ENCODE data around the gene SMURF1. TPM values are rescaled to one million over a fixed set of nuclear protein-coding genes. Genes with fewer than 3 reads are reported as not detected.

Gene SMURF1
- total RNA-seq, 1 donor from 2014 or later, result 34.4 TPM

GRCh38 chr7:99041526-99041925, 102.4 kb downstream of the SMURF1 start:
- DNase-seq (ENCODE audit: low spot score in 2 of 2, unreplicated experiment in 2 of 2), result no peak
- Mint-ChIP-seq H3K36me3 (peaks cover 59% of the 10 kb centered on the region), H3K27ac (peak overlapping the region; percentile 45)

DNA sequence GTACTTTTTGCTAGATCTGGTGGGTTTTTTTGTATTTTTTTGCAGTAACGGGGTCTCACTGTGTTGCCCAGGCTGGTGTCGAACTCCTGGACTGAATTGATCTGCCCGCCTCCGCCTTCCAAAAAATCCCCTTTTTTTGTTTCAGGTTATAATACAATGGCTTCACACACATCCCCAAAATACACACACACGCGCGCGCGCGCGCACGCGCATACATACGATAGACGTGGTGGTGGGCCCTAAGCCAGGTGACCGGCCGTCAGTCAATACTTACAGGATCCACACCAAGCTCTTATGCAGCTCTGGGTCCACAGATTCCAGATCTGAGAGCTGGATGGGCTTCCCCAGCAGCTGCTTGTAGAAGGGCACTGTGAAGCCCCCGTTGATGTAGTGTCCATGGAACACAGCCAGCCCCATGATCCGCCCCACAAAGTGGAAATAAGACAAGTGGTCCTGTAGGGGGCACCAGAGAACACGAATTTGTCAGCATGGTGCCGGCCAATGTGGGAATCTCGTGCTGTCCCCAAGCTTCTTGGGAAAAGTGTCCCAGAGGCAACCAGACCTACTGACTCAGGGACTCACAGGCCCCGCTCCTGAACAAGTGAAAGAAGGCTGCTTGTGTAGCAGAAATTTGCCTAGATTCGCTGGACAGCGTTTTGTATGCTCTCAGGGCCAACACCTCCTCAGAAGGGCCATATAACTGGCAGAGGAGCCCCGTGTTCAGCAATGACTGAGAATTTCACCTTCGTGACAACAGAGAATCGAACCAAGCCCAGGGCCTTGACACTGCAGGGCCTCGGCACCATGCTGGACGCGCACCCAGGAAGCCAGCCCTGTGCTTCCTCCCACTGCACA, 103.6 kb downstream of the SMURF1 start:
- H3K4me1 Mint-ChIP-seq, result peaks cover 10% of the 10 kb centered on the region
- peaks cover 62% of the 10 kb centered on the region for H3K36me3 Mint-ChIP-seq
- no peak overlapping the region for H3K4me3 Mint-ChIP-seq
- TF ChIP-seq, protein P1, sequence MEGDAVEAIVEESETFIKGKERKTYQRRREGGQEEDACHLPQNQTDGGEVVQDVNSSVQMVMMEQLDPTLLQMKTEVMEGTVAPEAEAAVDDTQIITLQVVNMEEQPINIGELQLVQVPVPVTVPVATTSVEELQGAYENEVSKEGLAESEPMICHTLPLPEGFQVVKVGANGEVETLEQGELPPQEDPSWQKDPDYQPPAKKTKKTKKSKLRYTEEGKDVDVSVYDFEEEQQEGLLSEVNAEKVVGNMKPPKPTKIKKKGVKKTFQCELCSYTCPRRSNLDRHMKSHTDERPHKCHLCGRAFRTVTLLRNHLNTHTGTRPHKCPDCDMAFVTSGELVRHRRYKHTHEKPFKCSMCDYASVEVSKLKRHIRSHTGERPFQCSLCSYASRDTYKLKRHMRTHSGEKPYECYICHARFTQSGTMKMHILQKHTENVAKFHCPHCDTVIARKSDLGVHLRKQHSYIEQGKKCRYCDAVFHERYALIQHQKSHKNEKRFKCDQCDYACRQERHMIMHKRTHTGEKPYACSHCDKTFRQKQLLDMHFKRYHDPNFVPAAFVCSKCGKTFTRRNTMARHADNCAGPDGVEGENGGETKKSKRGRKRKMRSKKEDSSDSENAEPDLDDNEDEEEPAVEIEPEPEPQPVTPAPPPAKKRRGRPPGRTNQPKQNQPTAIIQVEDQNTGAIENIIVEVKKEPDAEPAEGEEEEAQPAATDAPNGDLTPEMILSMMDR (IDR thresholded peaks at IDR 0.05; ENCODE audit: unreplicated experiment), result peak; percentile 83
- no peaks in the 10 kb centered on the region for H3K9me3 Mint-ChIP-seq
- peak overlapping the region; percentile 86 for H3K27ac Mint-ChIP-seq
- H3K27me3 Mint-ChIP-seq (ENCODE audit: low read depth), result no peaks in the 10 kb centered on the region
- DNase-seq (ENCODE audit: low spot score in 2 of 2, unreplicated experiment in 2 of 2), result peak; percentile 61 to 82

More at GRCh38 chr7:99041526-99041925, 102.4 kb downstream of the SMURF1 start:
- Mint-ChIP-seq H3K27me3 (ENCODE audit: low read depth) (no peaks in the 10 kb centered on the region), H3K4me3 (no peak overlapping the region), H3K9me3 (no peaks in the 10 kb centered on the region), H3K4me1 (peaks cover 10% of the 10 kb centered on the region)
- TF ChIP-seq, protein P1 (IDR thresholded peaks at IDR 0.05; ENCODE audit: unreplicated experiment), result no peak

DNA sequence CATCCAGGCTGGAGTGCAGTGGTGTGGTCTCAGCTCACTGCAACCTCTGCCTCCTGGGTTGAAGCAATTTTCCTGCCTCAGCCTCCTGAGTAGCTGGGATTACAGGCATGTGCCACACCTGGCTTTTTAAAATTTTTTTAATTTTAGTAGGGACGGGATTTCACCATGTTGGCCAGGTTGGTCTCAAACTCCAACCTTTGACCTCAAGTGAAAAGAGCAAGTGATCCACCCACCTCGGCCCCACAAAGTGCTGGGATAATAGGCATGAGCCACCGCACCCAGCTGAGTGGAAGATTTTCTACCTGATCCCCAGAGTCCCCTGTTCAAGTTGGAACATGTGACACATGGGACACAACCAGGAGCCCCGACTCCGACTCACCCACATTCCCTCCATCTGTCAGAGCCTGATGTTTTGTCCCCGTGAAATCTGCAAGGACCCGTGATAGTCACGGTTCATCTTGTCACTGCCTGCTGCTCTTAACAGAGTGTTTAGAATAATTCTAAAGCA, 104.5 kb downstream of the SMURF1 start:
- TF ChIP-seq, protein P1 (IDR thresholded peaks at IDR 0.05; ENCODE audit: unreplicated experiment), result no peak
- H3K27ac Mint-ChIP-seq, result no peak overlapping the region

GRCh38 chr7:99038086-99038855, 105.6 kb downstream of the SMURF1 start:
- Mint-ChIP-seq H3K36me3 (peaks cover 60% of the 10 kb centered on the region), H3K4me1 (peaks cover 9% of the 10 kb centered on the region), H3K4me3 (no peak overlapping the region), H3K27me3 (ENCODE audit: low read depth) (no peaks in the 10 kb centered on the region), H3K27ac (no peak overlapping the region), H3K9me3 (no peaks in the 10 kb centered on the region)
- no peak for DNase-seq (ENCODE audit: low spot score in 2 of 2, unreplicated experiment in 2 of 2)
- TF ChIP-seq, protein P1 (IDR thresholded peaks at IDR 0.05; ENCODE audit: unreplicated experiment), result no peak

More for the DNA sequence above, 104.5 kb downstream of the SMURF1 start:
- DNase-seq (ENCODE audit: low spot score in 2 of 2, unreplicated experiment in 2 of 2), result no peak
- H3K27me3 Mint-ChIP-seq (ENCODE audit: low read depth), result no peaks in the 10 kb centered on the region
- peaks cover 64% of the 10 kb centered on the region for H3K36me3 Mint-ChIP-seq
- H3K4me3 Mint-ChIP-seq, result no peak overlapping the region
- peaks cover 10% of the 10 kb centered on the region for H3K4me1 Mint-ChIP-seq
- no peaks in the 10 kb centered on the region for H3K9me3 Mint-ChIP-seq

DNA sequence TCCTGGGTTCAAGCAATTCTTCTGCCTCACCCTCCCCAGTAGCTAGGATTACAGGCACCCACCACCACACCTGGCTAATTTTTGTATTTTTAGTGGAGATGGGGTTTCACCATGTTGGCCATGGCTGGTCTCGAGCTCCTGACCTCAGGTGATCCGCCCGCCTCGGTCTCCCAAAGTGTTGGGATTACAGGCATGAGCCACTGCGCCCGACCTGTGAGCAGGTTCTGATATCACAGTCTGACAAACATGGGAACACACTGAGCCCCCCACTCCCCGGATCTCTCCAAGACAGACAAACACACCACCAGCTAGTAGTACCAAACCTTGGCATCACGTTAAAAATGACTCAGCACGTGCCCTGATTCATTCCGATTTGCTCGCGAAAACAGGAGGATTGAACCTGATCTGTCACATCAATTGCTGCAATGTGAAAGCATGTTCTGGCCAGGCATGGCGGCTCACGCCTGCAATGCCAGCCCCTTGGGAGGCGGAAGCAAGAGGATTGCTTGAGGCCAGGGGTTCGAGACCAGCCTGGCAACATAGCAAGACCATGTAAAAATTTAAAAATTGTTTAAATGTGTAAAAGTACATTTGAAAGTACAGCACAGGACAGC, 106.5 kb downstream of the SMURF1 start:
- Mint-ChIP-seq H3K4me3 (no peak overlapping the region), H3K27ac (no peak overlapping the region), H3K4me1 (peaks cover 3% of the 10 kb centered on the region), H3K9me3 (no peaks in the 10 kb centered on the region), H3K36me3 (peaks cover 61% of the 10 kb centered on the region), H3K27me3 (ENCODE audit: low read depth) (no peaks in the 10 kb centered on the region)
- DNase-seq (ENCODE audit: low spot score in 2 of 2, unreplicated experiment in 2 of 2), result no peak
- TF ChIP-seq, protein P1 (IDR thresholded peaks at IDR 0.05; ENCODE audit: unreplicated experiment), result no peak
